Measurements from ENCODE around the gene ZC3H12C. TPM values are rescaled to one million over a fixed set of nuclear protein-coding genes. Genes with fewer than 3 reads are reported as not detected.

The ZC3H12C gene
- total RNA-seq, 4 donors from 2014 or later: 2.3 to 27.6 (median 18.6) TPM

GRCh38 chr11:110130642-110131238, 37.5 kb downstream of the ZC3H12C start:
- no peak for DNase-seq
- Histone ChIP-seq H3K4me1 (no peaks in the 10 kb centered on the region), H3K36me3 (no peaks in the 10 kb centered on the region), H3K9me3 (no peaks in the 10 kb centered on the region), H3K27ac (no peak overlapping the region), H3K27me3 (no peaks in the 10 kb centered on the region), H3K4me3 (no peak overlapping the region)
- TF ChIP-seq POLR2A (IDR thresholded peaks at IDR 0.05): no peak
- no peak for TF ChIP-seq CTCF (IDR thresholded peaks at IDR 0.05)
- intact Hi-C loops (cut with DNase I; ENCODE audit: low total_unique reads): no loop called here

GRCh38 chr11:110131386-110132123, 38.4 kb downstream of the ZC3H12C start:
- intact Hi-C loops (cut with DNase I; ENCODE audit: low total_unique reads): no loop called here
- Histone ChIP-seq H3K9me3 (no peaks in the 10 kb centered on the region), H3K4me3 (no peak overlapping the region), H3K27me3 (no peaks in the 10 kb centered on the region), H3K36me3 (no peaks in the 10 kb centered on the region), H3K27ac (no peak overlapping the region), H3K4me1 (no peaks in the 10 kb centered on the region)
- DNase-seq: no peak
- TF ChIP-seq CTCF (IDR thresholded peaks at IDR 0.05) (no peak), POLR2A (IDR thresholded peaks at IDR 0.05) (no peak)

GRCh38 chr11:110133160-110133559, 40.0 kb downstream of the ZC3H12C start:
- intact Hi-C loops (cut with DNase I; ENCODE audit: low total_unique reads): no loop called here
- Histone ChIP-seq H3K4me1 (no peaks in the 10 kb centered on the region), H3K9me3 (no peaks in the 10 kb centered on the region), H3K27ac (no peak overlapping the region), H3K4me3 (no peak overlapping the region), H3K27me3 (no peaks in the 10 kb centered on the region), H3K36me3 (no peaks in the 10 kb centered on the region)
- no peak for DNase-seq
- no peak for TF ChIP-seq POLR2A (IDR thresholded peaks at IDR 0.05)
- no peak for TF ChIP-seq CTCF (IDR thresholded peaks at IDR 0.05)

GRCh38 chr11:110134110-110134509, 40.9 kb downstream of the ZC3H12C start:
- Histone ChIP-seq H3K27ac (no peak overlapping the region), H3K36me3 (no peaks in the 10 kb centered on the region), H3K4me3 (no peak overlapping the region), H3K4me1 (no peaks in the 10 kb centered on the region), H3K27me3 (no peaks in the 10 kb centered on the region), H3K9me3 (no peaks in the 10 kb centered on the region)
- intact Hi-C loops (cut with DNase I; ENCODE audit: low total_unique reads): no loop called here
- TF ChIP-seq POLR2A (IDR thresholded peaks at IDR 0.05): no peak
- no peak for TF ChIP-seq CTCF (IDR thresholded peaks at IDR 0.05)
- DNase-seq: no peak

- Histone ChIP-seq H3K4me1 (no peaks in the 10 kb centered on the region), H3K9me3 (no peaks in the 10 kb centered on the region), H3K4me3 (no peak overlapping the region), H3K36me3 (no peaks in the 10 kb centered on the region), H3K27ac (no peak overlapping the region), H3K27me3 (no peaks in the 10 kb centered on the region)
- intact Hi-C loops (cut with DNase I; ENCODE audit: low total_unique reads): no loop called here
- TF ChIP-seq CTCF (IDR thresholded peaks at IDR 0.05) (no peak), POLR2A (IDR thresholded peaks at IDR 0.05) (no peak)
- no peak for DNase-seq
These were observed 48.6 kb downstream of the ZC3H12C start for GRCh38 chr11:110141812-110142211.
